ENCODE measurements around the gene CTDSPL2.

The CTDSPL2 gene

GRCh38 chr15:44532689-44533088, 105.3 kb downstream of the CTDSPL2 start:
- no peak overlapping the region for H3K27ac ChIP-seq
- TF ChIP-seq CTCF (conservative IDR thresholded peaks at IDR 0.05) (peak; percentile 61), ZFX (IDR thresholded peaks at IDR 0.05) (no peak)

- peak overlapping the region; percentile 98; the same call in 1 of the 2 replicates for H3K27ac ChIP-seq
- TF ChIP-seq ZFX (IDR thresholded peaks at IDR 0.05) (no peak), CTCF (conservative IDR thresholded peaks at IDR 0.05) (no peak)
Measured at GRCh38 chr15:44535092-44535491, 107.7 kb downstream of the CTDSPL2 start.

- no peak for TF ChIP-seq CTCF (conservative IDR thresholded peaks at IDR 0.05)
- TF ChIP-seq ZFX (IDR thresholded peaks at IDR 0.05) = no peak
- H3K27ac ChIP-seq = peak overlapping the region; percentile 98
Measured at GRCh38 chr15:44535523-44536301, 108.3 kb downstream of the CTDSPL2 start.

- H3K27ac ChIP-seq = peak overlapping the region; percentile 98
- no peak for TF ChIP-seq ZFX (IDR thresholded peaks at IDR 0.05)
- TF ChIP-seq CTCF (conservative IDR thresholded peaks at IDR 0.05) = peak; percentile 60
Measured at GRCh38 chr15:44536302-44536961, 109.0 kb downstream of the CTDSPL2 start.

- no peak for TF ChIP-seq CTCF (conservative IDR thresholded peaks at IDR 0.05)
- TF ChIP-seq ZFX (IDR thresholded peaks at IDR 0.05) = peak; percentile 98
- H3K27ac ChIP-seq = peak within 1 kb of the TSS; percentile 98
Measured at GRCh38 chr15:44536962-44537734, 109.7 kb downstream of the CTDSPL2 start, which contains the start of gene EIF3J. Gene EIF3J, plus strand, starts transcription at chr15:44537147. Its CDS starts 48 bp downstream, at chr15:44537195.

- TF ChIP-seq CTCF (conservative IDR thresholded peaks at IDR 0.05) (peak; percentile 11; the same call in 1 of the 2 replicates), ZFX (IDR thresholded peaks at IDR 0.05) (0 out of 2 replicates have a peak, but pooled peaks have one; percentile 34)
- peak overlapping the region; percentile 98 for H3K27ac ChIP-seq
Measured at GRCh38 chr15:44537735-44538240, 110.4 kb downstream of the CTDSPL2 start.

Data from C4-2B (cell line).